Measurements from ENCODE around the gene KDM6A. TPM values are rescaled to one million over a fixed set of nuclear protein-coding genes. Genes with fewer than 3 reads are reported as not detected.
"Not testable (repeated sequence)": the region's sequence is repeated elsewhere in the genome, so short reads cannot be mapped to it uniquely, and the experiment has no call there.

Gene KDM6A
- total and polyA plus RNA-seq, 4 donors: 6.3 to 42.3 (median 22.5) TPM

- WGBS, 2 donors: 68 to 77% methylated on average over 3 of the region's 3 CpGs
- ATAC-seq (ENCODE audit: low FRiP score): no peak
Measured at GRCh38 chrX:45031830-45032378, 158.9 kb downstream of the KDM6A start.

GRCh38 chrX:45035071-45035470, 162.1 kb downstream of the KDM6A start:
- Histone ChIP-seq H3K4me1 (ENCODE audit: control insufficient read depth in 1 of 2, insufficient read depth in 2 of 2, low read length in 2 of 2) (no peaks in the 10 kb centered on the region), H3K27me3 (ENCODE audit: control insufficient read depth in 1 of 2, insufficient read depth in 2 of 2, low read length in 1 of 2) (no peaks in the 10 kb centered on the region), H3K9me3 (ENCODE audit: control insufficient read depth, low read length) (no peaks in the 10 kb centered on the region), H3K4me3 (ENCODE audit: low read length in 2 of 2) (no peak overlapping the region), H3K36me3 (ENCODE audit: control insufficient read depth in 1 of 2, insufficient read depth in 2 of 2, low read length in 1 of 2) (no peaks in the 10 kb centered on the region), H3K27ac (ENCODE audit: low read depth in 1 of 2, low read length in 2 of 2) (no peak overlapping the region)
- WGBS, 2 donors: 93 to 100% methylated on average over 2 of the region's 2 CpGs
- DNase-seq (no peak), ATAC-seq (ENCODE audit: low FRiP score) (no peak)
- intact Hi-C loops (cut with DNase I): no loop called here

More at GRCh38 chrX:45031830-45032378, 158.9 kb downstream of the KDM6A start:
- Histone ChIP-seq H3K36me3 (ENCODE audit: control insufficient read depth in 1 of 2, insufficient read depth in 2 of 2, low read length in 1 of 2) (no peaks in the 10 kb centered on the region), H3K27ac (ENCODE audit: low read depth in 1 of 2, low read length in 2 of 2) (no peak overlapping the region), H3K27me3 (ENCODE audit: control insufficient read depth in 1 of 2, insufficient read depth in 2 of 2, low read length in 1 of 2) (no peaks in the 10 kb centered on the region), H3K9me3 (ENCODE audit: control insufficient read depth, low read length) (no peaks in the 10 kb centered on the region), H3K4me3 (ENCODE audit: low read length in 2 of 2) (no peak overlapping the region), H3K4me1 (ENCODE audit: control insufficient read depth in 1 of 2, insufficient read depth in 2 of 2, low read length in 2 of 2) (no peaks in the 10 kb centered on the region)
- intact Hi-C loops (cut with DNase I): no loop called here
- DNase-seq: no peak

GRCh38 chrX:45036161-45036560, 163.2 kb downstream of the KDM6A start:
- no peak overlapping the region for H3K4me3 ChIP-seq (ENCODE audit: low read length in 2 of 2)
- no peaks in the 10 kb centered on the region for H3K27me3 ChIP-seq (ENCODE audit: control insufficient read depth in 1 of 2, insufficient read depth in 2 of 2, low read length in 1 of 2)
- no peaks in the 10 kb centered on the region for H3K36me3 ChIP-seq (ENCODE audit: control insufficient read depth in 1 of 2, insufficient read depth in 2 of 2, low read length in 1 of 2)
- WGBS, 2 donors: 97 to 98% methylated on average over 4 of the region's 4 CpGs
- H3K4me1 ChIP-seq (ENCODE audit: control insufficient read depth in 1 of 2, insufficient read depth in 2 of 2, low read length in 2 of 2): no peaks in the 10 kb centered on the region
- no peak for ATAC-seq (ENCODE audit: low FRiP score)
- no peaks in the 10 kb centered on the region for H3K9me3 ChIP-seq (ENCODE audit: control insufficient read depth, low read length)
- no peak for DNase-seq
- no peak overlapping the region for H3K27ac ChIP-seq (ENCODE audit: low read depth in 1 of 2, low read length in 2 of 2)
- intact Hi-C loops (cut with DNase I): no loop called here

DNA sequence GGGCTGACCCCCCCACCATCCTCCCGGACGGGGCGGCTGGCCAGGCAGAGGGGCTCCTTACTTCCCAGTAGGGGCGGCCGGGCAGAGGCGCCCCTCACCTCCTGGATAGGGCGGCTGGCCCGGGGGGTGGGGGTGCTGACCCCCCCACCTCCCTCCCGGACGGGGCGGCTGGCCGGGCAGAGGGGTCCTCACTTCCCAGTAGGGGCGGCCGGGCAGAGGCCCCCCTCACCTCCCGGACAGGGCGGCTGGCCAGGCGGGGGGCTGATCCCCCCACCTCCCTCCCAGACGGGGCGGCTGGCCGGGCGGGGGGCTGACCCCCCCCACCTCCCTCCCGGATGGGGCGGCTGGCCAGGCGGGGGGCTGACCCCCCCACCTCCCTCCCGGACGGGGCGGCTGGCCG, 167.1 kb downstream of the KDM6A start:
- DNase-seq; intact Hi-C loops (cut with DNase I); ATAC-seq (ENCODE audit: low FRiP score); H3K4me1 ChIP-seq (ENCODE audit: control insufficient read depth in 1 of 2, insufficient read depth in 2 of 2, low read length in 2 of 2); H3K36me3 ChIP-seq (ENCODE audit: control insufficient read depth in 1 of 2, insufficient read depth in 2 of 2, low read length in 1 of 2); H3K27me3 ChIP-seq (ENCODE audit: control insufficient read depth in 1 of 2, insufficient read depth in 2 of 2, low read length in 1 of 2); H3K4me3 ChIP-seq (ENCODE audit: low read length in 2 of 2); H3K27ac ChIP-seq (ENCODE audit: low read depth in 1 of 2, low read length in 2 of 2); H3K9me3 ChIP-seq (ENCODE audit: control insufficient read depth, low read length): not testable (repeated sequence)
- 94 to 97% methylated on average over 12 to 21 of the region's 28 CpGs for WGBS, 2 donors

- Histone ChIP-seq H3K4me3 (ENCODE audit: low read length in 2 of 2) (no peak overlapping the region), H3K4me1 (ENCODE audit: control insufficient read depth in 1 of 2, insufficient read depth in 2 of 2, low read length in 2 of 2) (no peaks in the 10 kb centered on the region), H3K27ac (ENCODE audit: low read depth in 1 of 2, low read length in 2 of 2) (no peak overlapping the region), H3K36me3 (ENCODE audit: control insufficient read depth in 1 of 2, insufficient read depth in 2 of 2, low read length in 1 of 2) (no peaks in the 10 kb centered on the region), H3K27me3 (ENCODE audit: control insufficient read depth in 1 of 2, insufficient read depth in 2 of 2, low read length in 1 of 2) (no peaks in the 10 kb centered on the region), H3K9me3 (ENCODE audit: control insufficient read depth, low read length) (no peaks in the 10 kb centered on the region)
- WGBS, 2 donors: 90 to 94% methylated on average over 1 of the region's 1 CpG
- DNase-seq (no peak), ATAC-seq (ENCODE audit: low FRiP score) (no peak)
- intact Hi-C loops (cut with DNase I): no loop called here
Measured at GRCh38 chrX:45046417-45046816, 173.4 kb downstream of the KDM6A start.

- DNase-seq (no peak), ATAC-seq (ENCODE audit: low FRiP score) (no peak)
- Histone ChIP-seq H3K9me3 (ENCODE audit: control insufficient read depth, low read length) (no peaks in the 10 kb centered on the region), H3K27ac (ENCODE audit: low read depth in 1 of 2, low read length in 2 of 2) (no peak overlapping the region), H3K4me1 (ENCODE audit: control insufficient read depth in 1 of 2, insufficient read depth in 2 of 2, low read length in 2 of 2) (no peaks in the 10 kb centered on the region), H3K4me3 (ENCODE audit: low read length in 2 of 2) (no peak overlapping the region), H3K36me3 (ENCODE audit: control insufficient read depth in 1 of 2, insufficient read depth in 2 of 2, low read length in 1 of 2) (no peaks in the 10 kb centered on the region), H3K27me3 (ENCODE audit: control insufficient read depth in 1 of 2, insufficient read depth in 2 of 2, low read length in 1 of 2) (no peaks in the 10 kb centered on the region)
- intact Hi-C loops (cut with DNase I): no loop called here
Measured at GRCh38 chrX:45050558-45050957, 177.6 kb downstream of the KDM6A start.

GRCh38 chrX:45056428-45057145, 183.6 kb downstream of the KDM6A start:
- DNase-seq: no peak
- no peak overlapping the region for H3K4me3 ChIP-seq (ENCODE audit: low read length in 2 of 2)
- 89 to 92% methylated on average over 2 of the region's 2 CpGs for WGBS, 2 donors
- intact Hi-C loops (cut with DNase I): no loop called here
- H3K4me1 ChIP-seq (ENCODE audit: control insufficient read depth in 1 of 2, insufficient read depth in 2 of 2, low read length in 2 of 2): no peaks in the 10 kb centered on the region
- ATAC-seq (ENCODE audit: low FRiP score): no peak
- H3K27me3 ChIP-seq (ENCODE audit: control insufficient read depth in 1 of 2, insufficient read depth in 2 of 2, low read length in 1 of 2): no peaks in the 10 kb centered on the region
- no peak overlapping the region for H3K27ac ChIP-seq (ENCODE audit: low read depth in 1 of 2, low read length in 2 of 2)
- no peaks in the 10 kb centered on the region for H3K36me3 ChIP-seq (ENCODE audit: control insufficient read depth in 1 of 2, insufficient read depth in 2 of 2, low read length in 1 of 2)
- H3K9me3 ChIP-seq (ENCODE audit: control insufficient read depth, low read length): no peaks in the 10 kb centered on the region

- not testable (repeated sequence) for H3K9me3 ChIP-seq (ENCODE audit: control insufficient read depth, low read length); H3K27me3 ChIP-seq (ENCODE audit: control insufficient read depth in 1 of 2, insufficient read depth in 2 of 2, low read length in 1 of 2); H3K36me3 ChIP-seq (ENCODE audit: control insufficient read depth in 1 of 2, insufficient read depth in 2 of 2, low read length in 1 of 2); H3K27ac ChIP-seq (ENCODE audit: low read depth in 1 of 2, low read length in 2 of 2); ATAC-seq (ENCODE audit: low FRiP score); DNase-seq; H3K4me1 ChIP-seq (ENCODE audit: control insufficient read depth in 1 of 2, insufficient read depth in 2 of 2, low read length in 2 of 2); H3K4me3 ChIP-seq (ENCODE audit: low read length in 2 of 2)
- intact Hi-C loops (cut with DNase I): loop anchor here in 1 of 2 donors (10.0 kb wide), 1 partner anchor 185 kb away; the partner anchor contains the start of gene KDM6A
- 90 to 91% methylated on average over 2 of the region's 2 CpGs for WGBS, 2 donors
Measured at GRCh38 chrX:45059906-45060305, 186.9 kb downstream of the KDM6A start.
